ENCODE results near the gene MAPK8IP1. TPM values are rescaled to one million over a fixed set of nuclear protein-coding genes. Genes with fewer than 3 reads are reported as not detected.

The MAPK8IP1 gene
- total and polyA plus RNA-seq, 2 donors (not counting 3 experiments of a cell fraction or from before 2014, with no cell fraction given), result 4.1 to 4.8 TPM

GRCh38 chr11:45935349-45936064, 50.1 kb downstream of the MAPK8IP1 start:
- CTCF ChIA-PET, result interaction anchor here (1.4 kb wide), 1 partner anchor 71 kb away, joined by 6 read pairs; no protein-coding TSS in a partner anchor
- intact Hi-C loops (cut with micrococcal nuclease), result no loop called here
- no peaks in the 10 kb centered on the region for H4K20me1 ChIP-seq (replicated peaks; ENCODE audit: control insufficient read depth, extremely low read depth, insufficient read depth, low read length)

GRCh38 chr11:45936511-45937054, 51.1 kb downstream of the MAPK8IP1 start:
- intact Hi-C loops (cut with micrococcal nuclease), result no loop called here
- TF ChIP-seq JUN (IDR thresholded peaks at IDR 0.05; ENCODE audit: borderline replicate concordance, insufficient read depth, insufficient read length, low read depth) (no peak), CTCF (IDR thresholded peaks at IDR 0.05; ENCODE audit: extremely low read depth in 1 of 2, insufficient read depth in 1 of 2, low read depth in 1 of 2, low read length in 2 of 2) (no peak), MYC (IDR thresholded peaks at IDR 0.05; ENCODE audit: low read depth, low read length) (no peak)
- H3K9me3 ChIP-seq (replicated peaks; ENCODE audit: control insufficient read depth, insufficient read depth, low read length), result no peaks in the 10 kb centered on the region
- ChIA-PET CTCF (interaction anchor here (1.1 to 1.4 kb wide), 2 partner anchors 28 to 70 kb away, joined by 3 to 6 read pairs; no protein-coding TSS in a partner anchor), POLR2A (no interaction called here)
- BruUV-seq (replicated peaks), result no TSS peak
- no peak overlapping the region for H2AFZ ChIP-seq (ENCODE audit: low read depth, low read length)
- no peak overlapping the region for H3K4me3 ChIP-seq (replicated peaks in 1 of 3; ENCODE audit: insufficient read depth in 1 of 3, low read depth in 1 of 3, low read length in 3 of 3)
- FAIRE-seq (no peak), DNase-seq (ENCODE audit: low read depth, low spot score) (no peak)
- no peaks in the 10 kb centered on the region for H4K20me1 ChIP-seq (replicated peaks; ENCODE audit: control insufficient read depth, extremely low read depth, insufficient read depth, low read length)
- no peaks in the 10 kb centered on the region for H3K9me1 ChIP-seq (replicated peaks; ENCODE audit: control insufficient read depth, extremely low read depth, insufficient read depth, low read length)
- no peaks in the 10 kb centered on the region for H3K4me1 ChIP-seq (ENCODE audit: control insufficient read depth, extremely low read depth, insufficient read depth, low read length)
- H3K27ac ChIP-seq (ENCODE audit: insufficient read depth, low read depth, low read length), result no peak overlapping the region
- dilution Hi-C loops (cut with MboI; ENCODE audit: extremely low pct_ligation_motif_present, low sequenced_read_pairs), result no loop called here
- H3K36me3 ChIP-seq (ENCODE audit: control insufficient read depth in 2 of 2, extremely low read depth in 1 of 2, insufficient read depth in 2 of 2, low read length in 2 of 2), result peaks cover 0 to 35% of the 10 kb centered on the region in 2 experiments
- H3K27me3 ChIP-seq (ENCODE audit: control insufficient read depth in 2 of 2, insufficient read depth in 2 of 2, low read length in 2 of 2), result no peaks in the 10 kb centered on the region
- H3K79me2 ChIP-seq (ENCODE audit: control insufficient read depth, insufficient read depth, low read length), result no peaks in the 10 kb centered on the region
- H3K9ac ChIP-seq (replicated peaks; ENCODE audit: extremely low read depth, insufficient read depth, low read length), result no peak overlapping the region
- no peak overlapping the region for H3K4me2 ChIP-seq (ENCODE audit: insufficient read depth, low read length)

More at GRCh38 chr11:45935349-45936064, 50.1 kb downstream of the MAPK8IP1 start:
- H2AFZ ChIP-seq (ENCODE audit: low read depth, low read length), result no peak overlapping the region
- H3K9me3 ChIP-seq (replicated peaks; ENCODE audit: control insufficient read depth, insufficient read depth, low read length), result no peaks in the 10 kb centered on the region
- no peak overlapping the region for H3K4me3 ChIP-seq (replicated peaks in 1 of 3; ENCODE audit: insufficient read depth in 1 of 3, low read depth in 1 of 3, low read length in 3 of 3)
- no peak for FAIRE-seq
- dilution Hi-C loops (cut with MboI; ENCODE audit: extremely low pct_ligation_motif_present, low sequenced_read_pairs), result no loop called here
- POLR2A ChIA-PET, result no interaction called here
- no peaks in the 10 kb centered on the region for H3K79me2 ChIP-seq (ENCODE audit: control insufficient read depth, insufficient read depth, low read length)
- BruUV-seq (replicated peaks), result no TSS peak
- no peak for DNase-seq (ENCODE audit: low read depth, low spot score)
- H3K4me1 ChIP-seq (ENCODE audit: control insufficient read depth, extremely low read depth, insufficient read depth, low read length), result no peaks in the 10 kb centered on the region
- peaks cover 0 to 35% of the 10 kb centered on the region in 2 experiments for H3K36me3 ChIP-seq (ENCODE audit: control insufficient read depth in 2 of 2, extremely low read depth in 1 of 2, insufficient read depth in 2 of 2, low read length in 2 of 2)
- no peak overlapping the region for H3K9ac ChIP-seq (replicated peaks; ENCODE audit: extremely low read depth, insufficient read depth, low read length)
- H3K27me3 ChIP-seq (ENCODE audit: control insufficient read depth in 2 of 2, insufficient read depth in 2 of 2, low read length in 2 of 2), result no peaks in the 10 kb centered on the region
- no peak overlapping the region for H3K27ac ChIP-seq (ENCODE audit: insufficient read depth, low read depth, low read length)
- H3K4me2 ChIP-seq (ENCODE audit: insufficient read depth, low read length), result no peak overlapping the region
- H3K9me1 ChIP-seq (replicated peaks; ENCODE audit: control insufficient read depth, extremely low read depth, insufficient read depth, low read length), result no peaks in the 10 kb centered on the region
- no peak for TF ChIP-seq MYC (IDR thresholded peaks at IDR 0.05; ENCODE audit: low read depth, low read length)
- no peak for TF ChIP-seq EZH2 (IDR thresholded peaks at IDR 0.05; ENCODE audit: borderline replicate concordance, low read depth, low read length, severe bottlenecking)
- no peak for TF ChIP-seq GATA2 (IDR thresholded peaks at IDR 0.05; ENCODE audit: insufficient read depth, insufficient read length, low read depth, low read length)
- no peak for TF ChIP-seq POLR2A (IDR thresholded peaks at IDR 0.05; ENCODE audit: low read depth, low read length)
- TF ChIP-seq MAX (IDR thresholded peaks at IDR 0.05; ENCODE audit: insufficient read depth, insufficient read length), result no peak
- no peak for TF ChIP-seq FOS (IDR thresholded peaks at IDR 0.05; ENCODE audit: borderline replicate concordance, insufficient read depth, low read length)
- no peak for TF ChIP-seq POLR2AphosphoS5 (IDR thresholded peaks at IDR 0.05; ENCODE audit: insufficient read depth, low read depth, low read length)
- TF ChIP-seq JUN (IDR thresholded peaks at IDR 0.05; ENCODE audit: borderline replicate concordance, insufficient read depth, insufficient read length, low read depth), result no peak
